Cardiac fibroblast (primary cell): ENCODE results near the gene CRYGN.

ENCODE experiments used
- DNase-seq, 2 donors: peaks; one replicate each; pipeline versions ENCODE4 v3.0.0 to v3.0.0-alpha.2; 2010; ENCODE audit warnings: low read depth in 2 of 2
- H3K4me3 ChIP-seq, 2 donors: replicated peaks in 1 of 2; 1 replicate in 1 of 2; 2 replicates in 1 of 2; pipeline ENCODE4 v1.5.1; 2011; ENCODE audit warnings: low read depth in 2 of 2, low read length in 2 of 2, mild to moderate bottlenecking in 2 of 2, moderate library complexity in 1 of 2
- CTCF ChIP-seq: IDR thresholded peaks from one replicate; pipeline ENCODE4 v1.5.1; 2011; ENCODE audit warnings: low read depth, mild to moderate bottlenecking, low read length, inconsistent platforms

Gene CRYGN

GRCh38 chr7:151383638-151384351 lies 56.1 kb downstream of the CRYGN start:
- DNase-seq, result no peak
- no peak overlapping the region for H3K4me3 ChIP-seq
- no peak for TF ChIP-seq CTCF

GRCh38 chr7:151382079-151382885 lies 57.7 kb downstream of the CRYGN start:
- no peak overlapping the region for H3K4me3 ChIP-seq
- TF ChIP-seq CTCF, result no peak
- no peak for DNase-seq

- DNase-seq, result no peak
- no peak for TF ChIP-seq CTCF
- H3K4me3 ChIP-seq, result no peak overlapping the region
Measured at GRCh38 chr7:151381348-151382078, 58.4 kb downstream of the CRYGN start.

GRCh38 chr7:151381098-151381347 lies 58.9 kb downstream of the CRYGN start:
- no peak overlapping the region for H3K4me3 ChIP-seq
- TF ChIP-seq CTCF, result no peak
- no peak for DNase-seq

- no peak overlapping the region for H3K4me3 ChIP-seq
- DNase-seq, result no peak
- no peak for TF ChIP-seq CTCF
Measured at GRCh38 chr7:151380199-151381097, 59.5 kb downstream of the CRYGN start.

- no peak overlapping the region for H3K4me3 ChIP-seq
- no peak for DNase-seq
- TF ChIP-seq CTCF, result no peak
Measured at GRCh38 chr7:151379534-151380198, 60.3 kb downstream of the CRYGN start.
